Panc1 (cell line): ENCODE measurements around the gene CUX1.

Experiments
- POLR2AphosphoS5 ChIP-seq: IDR thresholded peaks from 2 replicates; pipeline ENCODE4 v1.6.1; 2012; ENCODE audit warnings: mild to moderate bottlenecking, low read depth, low read length, moderate library complexity
- SIN3A ChIP-seq: IDR thresholded peaks from 2 replicates; pipeline ENCODE4 v1.6.1; 2012; ENCODE audit warnings: low read depth, mild to moderate bottlenecking, low read length, moderate library complexity, borderline replicate concordance; ENCODE audit not compliant: insufficient read depth
- TF ChIP-seq, protein P1 (sequence below): fragments of 450-650 bp; IDR thresholded peaks from 2 replicates; pipeline ENCODE4 v1.5.1; 2017; ENCODE audit warnings: mild to moderate bottlenecking

GRCh38 chr7:102223184-102223583 lies 405.8 kb downstream of the CUX1 start:
- TF ChIP-seq, protein P1, sequence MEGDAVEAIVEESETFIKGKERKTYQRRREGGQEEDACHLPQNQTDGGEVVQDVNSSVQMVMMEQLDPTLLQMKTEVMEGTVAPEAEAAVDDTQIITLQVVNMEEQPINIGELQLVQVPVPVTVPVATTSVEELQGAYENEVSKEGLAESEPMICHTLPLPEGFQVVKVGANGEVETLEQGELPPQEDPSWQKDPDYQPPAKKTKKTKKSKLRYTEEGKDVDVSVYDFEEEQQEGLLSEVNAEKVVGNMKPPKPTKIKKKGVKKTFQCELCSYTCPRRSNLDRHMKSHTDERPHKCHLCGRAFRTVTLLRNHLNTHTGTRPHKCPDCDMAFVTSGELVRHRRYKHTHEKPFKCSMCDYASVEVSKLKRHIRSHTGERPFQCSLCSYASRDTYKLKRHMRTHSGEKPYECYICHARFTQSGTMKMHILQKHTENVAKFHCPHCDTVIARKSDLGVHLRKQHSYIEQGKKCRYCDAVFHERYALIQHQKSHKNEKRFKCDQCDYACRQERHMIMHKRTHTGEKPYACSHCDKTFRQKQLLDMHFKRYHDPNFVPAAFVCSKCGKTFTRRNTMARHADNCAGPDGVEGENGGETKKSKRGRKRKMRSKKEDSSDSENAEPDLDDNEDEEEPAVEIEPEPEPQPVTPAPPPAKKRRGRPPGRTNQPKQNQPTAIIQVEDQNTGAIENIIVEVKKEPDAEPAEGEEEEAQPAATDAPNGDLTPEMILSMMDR = no peak
- TF ChIP-seq SIN3A (no peak), POLR2AphosphoS5 (no peak)
